Ovary (tissue), 3 donors: Measurements from ENCODE around the gene GPR75.

Experiments
- EP300 ChIP-seq: sonication (generic); formaldehyde crosslinking; IDR thresholded peaks from one replicate; pipeline ENCODE4 v1.6.1; 2017; ENCODE audit warnings: antibody characterized with exemption
- POLR2A ChIP-seq: fragments of 450-650 bp; IDR thresholded peaks from one replicate; pipeline ENCODE4 v1.6.1; 2017; ENCODE audit warnings: antibody characterized with exemption, mild to moderate bottlenecking, moderate library complexity
- TF ChIP-seq, protein P1 (sequence below), 3 donors: fragments of 450-650 bp in 2 of 3; fragments of 200-600 bp in 1 of 3; IDR thresholded peaks; one replicate each; pipeline versions ENCODE4 v1.5.1 to v1.8.0; 2016 to 2022; ENCODE audit warnings: antibody characterized with exemption in 3 of 3, mild to moderate bottlenecking in 1 of 3
- donor health status: DM: no; HTN: no; CAD: no.

DNA sequence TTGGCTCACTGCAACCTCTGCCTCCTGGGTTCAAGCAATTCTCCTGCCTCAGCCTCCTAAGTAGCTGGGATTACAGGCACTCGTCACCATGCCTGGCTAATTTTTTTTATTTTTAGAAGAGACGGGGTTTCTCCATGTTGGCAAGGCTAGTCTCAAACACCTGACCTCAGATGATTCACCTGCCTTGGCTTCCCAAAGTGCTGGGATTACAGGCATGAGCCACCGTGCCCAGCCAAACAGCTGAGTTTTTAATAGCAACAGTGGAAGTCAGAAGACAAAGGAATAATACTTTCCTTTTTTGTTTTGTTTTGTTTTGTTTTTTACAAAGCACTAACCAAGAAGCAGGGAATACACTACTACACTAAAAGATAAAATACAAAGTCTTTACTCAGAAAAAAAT is 16.9 kb downstream of the GPR75 start:
- no peak for TF ChIP-seq POLR2A
- TF ChIP-seq, protein P1, sequence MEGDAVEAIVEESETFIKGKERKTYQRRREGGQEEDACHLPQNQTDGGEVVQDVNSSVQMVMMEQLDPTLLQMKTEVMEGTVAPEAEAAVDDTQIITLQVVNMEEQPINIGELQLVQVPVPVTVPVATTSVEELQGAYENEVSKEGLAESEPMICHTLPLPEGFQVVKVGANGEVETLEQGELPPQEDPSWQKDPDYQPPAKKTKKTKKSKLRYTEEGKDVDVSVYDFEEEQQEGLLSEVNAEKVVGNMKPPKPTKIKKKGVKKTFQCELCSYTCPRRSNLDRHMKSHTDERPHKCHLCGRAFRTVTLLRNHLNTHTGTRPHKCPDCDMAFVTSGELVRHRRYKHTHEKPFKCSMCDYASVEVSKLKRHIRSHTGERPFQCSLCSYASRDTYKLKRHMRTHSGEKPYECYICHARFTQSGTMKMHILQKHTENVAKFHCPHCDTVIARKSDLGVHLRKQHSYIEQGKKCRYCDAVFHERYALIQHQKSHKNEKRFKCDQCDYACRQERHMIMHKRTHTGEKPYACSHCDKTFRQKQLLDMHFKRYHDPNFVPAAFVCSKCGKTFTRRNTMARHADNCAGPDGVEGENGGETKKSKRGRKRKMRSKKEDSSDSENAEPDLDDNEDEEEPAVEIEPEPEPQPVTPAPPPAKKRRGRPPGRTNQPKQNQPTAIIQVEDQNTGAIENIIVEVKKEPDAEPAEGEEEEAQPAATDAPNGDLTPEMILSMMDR (IDR thresholded peaks at IDR 0.05) = no peak
- no peak for TF ChIP-seq EP300
